GM03348 (cell line): ENCODE data around the gene ANKLE1.

Source experiments
- DNase-seq: peaks from one replicate; pipeline ENCODE4 v3.0.0; 2012; ENCODE audit warnings: low spot score

ANKLE1 gene

DNA sequence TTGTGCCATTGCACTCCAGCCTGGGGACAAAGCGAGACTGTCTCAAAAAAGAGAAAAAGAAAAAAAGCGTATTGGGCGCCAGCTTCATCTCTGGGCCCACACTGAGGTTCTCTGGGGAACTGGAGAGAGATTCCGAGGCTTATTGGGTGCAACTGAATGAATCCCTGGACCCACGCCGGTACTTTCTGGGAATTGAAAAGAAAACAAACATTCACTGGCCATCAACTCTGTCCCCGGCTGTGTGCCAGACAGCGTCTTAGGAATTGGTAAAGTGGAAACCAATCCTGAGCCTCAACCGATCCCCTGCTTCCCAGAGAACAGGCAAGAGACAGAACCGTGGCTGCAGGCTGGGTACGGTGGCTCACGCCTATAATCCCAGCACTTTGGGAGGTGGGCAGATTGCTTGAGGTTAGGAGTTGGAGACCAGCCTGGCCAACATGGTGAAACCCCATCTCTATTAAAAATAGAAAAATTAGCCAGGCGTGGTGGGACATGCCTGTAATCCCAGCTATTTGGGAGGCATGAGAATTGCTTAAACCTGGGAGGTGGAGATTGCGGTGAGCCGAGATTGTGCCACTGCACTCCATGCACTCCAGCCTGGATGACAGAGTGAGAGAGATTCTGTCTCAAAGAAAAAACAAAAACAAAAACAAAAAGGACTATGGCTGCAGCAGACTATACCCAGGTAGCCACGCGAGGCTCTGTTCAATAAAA, 44.3 kb downstream of the ANKLE1 start:
- DNase-seq: no peak

DNA sequence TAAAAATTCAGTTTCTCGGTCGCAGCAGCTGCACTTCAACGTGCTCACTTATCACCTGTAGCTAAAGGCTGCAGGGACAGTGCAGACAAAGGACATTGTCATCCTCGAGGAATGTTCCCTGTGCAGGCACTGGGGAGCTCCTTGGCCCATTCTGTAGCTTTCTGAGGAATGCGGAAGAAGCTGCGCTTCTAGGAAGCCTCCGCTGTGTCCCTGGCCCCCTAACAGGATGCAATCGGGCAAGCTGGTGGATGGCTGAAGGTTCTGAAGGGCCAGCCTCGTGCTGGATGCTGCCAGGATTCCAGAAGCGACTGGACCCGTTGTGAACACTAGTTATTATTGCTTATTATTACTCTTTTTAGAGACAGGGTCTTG, 44.9 kb downstream of the ANKLE1 start:
- DNase-seq: no peak

DNA sequence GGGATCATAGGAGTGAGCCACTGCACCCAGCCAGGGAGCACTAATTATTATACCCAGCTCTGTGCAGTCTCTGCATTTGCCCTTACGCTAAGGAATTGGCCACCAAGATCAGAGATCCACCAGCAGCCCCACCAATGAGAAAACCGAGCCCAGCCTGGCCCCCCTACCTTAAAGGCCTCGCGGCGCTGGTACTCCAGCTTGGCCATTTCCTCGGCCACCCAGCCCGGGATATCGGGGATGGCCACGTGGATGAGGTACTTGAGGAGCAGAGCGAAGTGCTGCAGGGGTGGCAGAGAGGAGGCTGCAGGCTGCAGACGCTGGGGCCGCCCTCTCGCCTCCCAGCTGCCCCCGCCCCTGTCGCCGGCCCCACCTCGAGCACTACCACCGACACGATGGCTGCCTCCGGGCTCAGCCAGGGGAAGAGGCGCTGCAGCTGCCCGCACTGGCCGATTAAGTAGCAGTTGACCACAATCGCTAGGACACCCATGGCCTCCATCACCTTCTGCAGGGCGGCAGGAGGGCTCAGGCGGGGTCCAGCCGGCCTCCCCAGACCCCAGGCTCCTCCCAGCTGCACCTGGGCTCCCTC, 45.5 kb downstream of the ANKLE1 start:
- no peak for DNase-seq

DNA sequence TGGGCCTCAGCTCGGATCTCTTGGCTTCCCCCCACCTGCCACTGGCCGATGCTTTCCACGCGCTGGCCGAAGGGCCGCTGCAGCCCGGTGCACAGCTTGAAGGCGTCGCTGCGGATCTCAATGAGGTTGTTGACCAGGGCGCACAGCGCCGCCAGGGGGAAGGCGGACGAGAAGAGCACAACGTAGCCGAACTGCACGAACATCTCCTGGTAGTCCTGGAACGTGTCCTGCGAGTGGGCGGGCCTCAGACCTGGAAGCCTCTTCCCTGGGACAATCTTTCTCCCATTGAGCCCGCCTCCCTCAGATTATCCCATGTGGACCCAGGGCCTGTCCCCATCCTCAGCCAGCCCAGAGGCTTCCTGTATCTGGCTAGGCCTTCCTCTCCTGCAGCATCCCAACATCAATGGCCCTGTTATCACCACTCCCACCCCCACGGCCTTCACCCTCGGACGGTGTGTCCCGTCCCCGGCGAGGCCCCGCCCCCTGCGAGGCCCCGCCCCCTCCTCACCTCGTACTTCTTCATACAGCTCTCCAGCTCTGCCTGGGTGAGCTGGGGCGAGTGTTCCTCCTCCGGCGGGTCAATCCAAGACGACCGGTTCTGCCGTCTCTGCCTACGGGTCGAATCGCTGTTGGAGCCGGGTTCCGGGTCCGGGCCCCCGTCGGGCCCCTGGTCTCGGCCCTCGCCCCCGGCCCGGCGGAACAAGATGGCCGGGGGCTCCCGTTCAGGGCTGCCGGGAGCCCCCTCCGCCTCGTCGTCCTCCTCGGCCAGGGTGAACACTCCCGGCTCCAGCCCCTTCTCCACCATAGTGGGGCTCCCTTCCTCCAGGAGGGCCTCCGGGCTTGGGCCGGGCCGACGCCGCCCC, 46.2 kb downstream of the ANKLE1 start:
- DNase-seq: peak; percentile 37

DNA sequence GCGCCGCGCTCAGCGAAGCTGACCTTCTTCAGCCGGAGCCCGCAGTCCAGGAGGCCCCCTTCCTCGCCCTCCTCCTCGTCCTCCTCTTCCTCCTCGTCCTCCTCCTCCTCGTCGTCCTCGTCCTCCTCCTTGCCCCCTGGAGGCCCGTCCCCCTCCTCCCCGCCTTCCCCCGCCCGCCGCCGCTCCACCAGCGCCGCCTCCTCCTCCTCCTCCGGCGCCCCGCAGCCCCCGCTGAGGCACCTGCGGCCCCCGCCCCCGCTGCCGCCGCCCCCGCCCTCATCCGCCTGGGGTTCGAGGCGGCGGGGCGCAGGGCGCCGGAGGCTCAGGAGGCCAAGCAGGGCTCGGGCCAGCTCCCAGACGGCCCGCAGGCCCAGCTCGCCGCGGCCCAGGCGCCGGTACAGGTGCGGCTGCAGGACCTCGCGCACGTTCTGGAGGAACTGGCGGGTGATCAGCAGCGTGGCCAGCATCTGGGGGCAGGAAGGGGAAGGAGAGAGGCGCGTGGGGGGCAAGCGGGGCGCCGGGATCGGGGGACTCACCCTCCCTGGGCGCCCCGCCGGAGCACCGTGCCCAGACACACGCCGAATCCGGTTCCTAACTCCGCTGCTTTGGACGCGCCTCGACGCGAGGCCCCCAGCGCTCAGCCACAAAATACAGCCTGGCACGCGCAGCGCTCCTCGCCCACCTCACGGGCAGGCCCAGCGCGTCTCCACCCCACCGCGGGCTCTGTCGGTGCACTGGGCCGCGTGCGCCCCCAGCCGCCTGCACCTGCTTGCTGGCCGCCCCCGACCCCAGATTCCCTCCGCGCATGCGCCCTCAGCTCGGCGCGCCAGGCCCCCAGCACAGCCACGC, 47.0 kb downstream of the ANKLE1 start:
- no peak for DNase-seq

DNA sequence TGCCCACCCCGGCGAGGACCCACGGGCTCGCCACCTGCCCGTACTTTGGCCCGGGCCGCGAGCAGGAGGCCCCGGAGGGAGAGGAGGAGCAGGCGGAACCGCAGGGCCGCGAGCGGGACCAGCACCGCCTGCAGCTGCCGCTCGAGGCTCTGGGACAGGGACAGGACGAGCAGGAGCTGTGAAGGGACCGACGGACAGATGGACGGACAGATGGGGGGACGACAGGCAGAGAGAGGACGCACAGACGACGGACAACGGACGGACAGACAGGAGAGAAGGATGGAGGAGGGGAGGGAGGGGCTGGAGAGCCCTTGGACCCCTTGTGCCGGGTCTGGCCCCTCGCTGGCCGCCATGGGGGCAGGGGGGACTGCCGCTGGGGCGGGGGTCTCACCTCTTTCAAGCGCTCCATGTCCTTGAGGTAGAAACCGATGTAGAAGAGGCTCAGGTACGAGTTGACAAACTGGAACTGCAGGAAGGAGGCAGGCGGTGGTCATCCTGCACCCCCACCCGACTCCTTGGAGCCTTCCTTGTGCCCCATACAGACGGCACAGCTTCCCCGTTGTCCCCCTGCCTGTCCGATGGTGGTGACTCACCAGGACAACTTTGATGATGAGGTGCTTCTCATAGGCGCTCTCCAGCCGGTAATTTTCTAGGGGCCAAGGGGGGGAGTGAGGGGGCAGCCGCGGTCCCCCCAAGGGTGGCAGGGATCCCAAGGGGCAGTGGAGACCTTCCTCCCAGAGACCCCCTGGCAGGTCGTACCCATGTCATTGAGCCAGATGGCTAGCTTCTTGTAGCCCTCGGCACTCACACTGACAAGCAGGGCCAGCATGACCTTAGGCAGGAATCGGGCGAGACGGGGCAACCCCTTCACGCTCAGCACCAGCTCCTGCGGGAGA, 47.9 kb downstream of the ANKLE1 start:
- no peak for DNase-seq

DNA sequence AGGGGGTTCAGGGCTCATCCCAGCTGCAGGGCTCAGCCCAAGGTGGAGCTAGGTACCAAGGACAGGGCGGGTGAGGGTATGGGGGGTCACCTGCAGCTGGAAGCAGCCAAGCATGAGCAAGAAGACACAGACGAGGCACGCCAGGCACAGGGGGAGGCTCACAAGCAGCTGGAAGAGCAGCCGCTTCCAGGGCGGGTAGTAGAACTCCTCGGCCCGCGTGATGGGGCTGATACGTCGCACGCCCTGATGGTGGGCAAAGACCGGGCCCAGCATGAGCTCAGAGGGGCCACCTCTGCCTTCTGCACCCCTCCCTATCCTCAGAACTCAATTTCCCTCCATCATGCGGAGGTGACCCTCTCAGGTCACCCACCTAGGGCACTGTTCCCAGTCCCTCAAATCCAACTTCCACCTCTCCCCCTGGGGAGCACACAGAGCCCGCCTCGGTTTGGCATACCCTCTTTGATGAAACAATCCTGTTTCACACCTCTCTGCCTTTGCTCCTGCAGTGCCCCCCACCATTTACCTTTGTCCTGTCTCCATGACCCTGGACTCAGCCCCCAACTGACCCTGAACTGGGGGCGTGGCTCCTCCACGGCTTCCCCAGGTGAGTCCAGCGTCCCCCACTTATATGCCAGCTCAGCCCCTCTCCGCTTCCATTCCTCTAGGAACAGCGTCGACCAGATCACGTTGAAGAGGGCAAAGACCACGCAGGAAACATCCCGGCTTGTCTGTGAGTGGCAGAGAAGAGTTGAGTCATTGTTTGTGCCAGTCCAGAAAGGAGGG, 48.8 kb downstream of the ANKLE1 start:
- DNase-seq: no peak

DNA sequence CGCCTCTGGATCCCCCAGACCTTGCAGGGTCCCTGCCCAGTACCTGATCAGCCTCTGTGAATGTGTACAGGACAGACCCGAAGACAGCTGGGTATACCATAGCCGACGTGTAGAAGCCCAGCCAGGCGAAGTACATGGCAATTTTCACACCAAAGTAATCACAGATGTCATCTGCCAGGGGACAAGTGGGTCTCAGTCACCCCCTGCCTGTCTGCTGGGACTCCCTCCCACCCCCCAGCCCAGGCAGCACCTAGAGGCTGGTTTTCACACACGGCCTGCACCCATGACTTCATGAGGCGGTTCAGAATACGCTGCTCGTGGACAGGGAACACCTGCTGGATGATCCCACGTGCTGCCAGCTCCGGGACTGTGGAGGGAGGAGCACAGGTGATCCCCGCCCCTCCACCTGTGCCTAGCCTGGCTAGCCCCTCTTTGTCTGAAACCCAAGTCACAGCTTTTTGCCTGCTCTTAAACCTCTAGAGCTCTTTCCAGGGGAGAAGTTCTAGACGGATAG, 49.4 kb downstream of the ANKLE1 start:
- no peak for DNase-seq

DNA sequence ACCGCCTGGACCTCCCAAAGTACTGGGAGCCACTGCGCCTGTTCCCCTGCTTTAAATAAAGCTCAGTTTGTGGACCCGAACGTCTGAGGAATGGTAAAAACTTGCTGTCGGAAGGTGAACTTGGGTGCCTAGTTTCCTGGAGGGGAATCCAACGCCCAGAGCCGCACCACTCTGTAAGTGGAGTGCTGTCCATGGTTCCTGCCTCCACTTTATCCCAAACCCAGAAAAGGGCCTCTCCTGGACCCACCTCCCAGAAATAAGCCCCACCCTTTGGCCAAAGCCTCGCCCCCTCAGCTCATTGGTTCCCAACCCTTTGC, 50.6 kb downstream of the ANKLE1 start:
- no peak for DNase-seq

DNA sequence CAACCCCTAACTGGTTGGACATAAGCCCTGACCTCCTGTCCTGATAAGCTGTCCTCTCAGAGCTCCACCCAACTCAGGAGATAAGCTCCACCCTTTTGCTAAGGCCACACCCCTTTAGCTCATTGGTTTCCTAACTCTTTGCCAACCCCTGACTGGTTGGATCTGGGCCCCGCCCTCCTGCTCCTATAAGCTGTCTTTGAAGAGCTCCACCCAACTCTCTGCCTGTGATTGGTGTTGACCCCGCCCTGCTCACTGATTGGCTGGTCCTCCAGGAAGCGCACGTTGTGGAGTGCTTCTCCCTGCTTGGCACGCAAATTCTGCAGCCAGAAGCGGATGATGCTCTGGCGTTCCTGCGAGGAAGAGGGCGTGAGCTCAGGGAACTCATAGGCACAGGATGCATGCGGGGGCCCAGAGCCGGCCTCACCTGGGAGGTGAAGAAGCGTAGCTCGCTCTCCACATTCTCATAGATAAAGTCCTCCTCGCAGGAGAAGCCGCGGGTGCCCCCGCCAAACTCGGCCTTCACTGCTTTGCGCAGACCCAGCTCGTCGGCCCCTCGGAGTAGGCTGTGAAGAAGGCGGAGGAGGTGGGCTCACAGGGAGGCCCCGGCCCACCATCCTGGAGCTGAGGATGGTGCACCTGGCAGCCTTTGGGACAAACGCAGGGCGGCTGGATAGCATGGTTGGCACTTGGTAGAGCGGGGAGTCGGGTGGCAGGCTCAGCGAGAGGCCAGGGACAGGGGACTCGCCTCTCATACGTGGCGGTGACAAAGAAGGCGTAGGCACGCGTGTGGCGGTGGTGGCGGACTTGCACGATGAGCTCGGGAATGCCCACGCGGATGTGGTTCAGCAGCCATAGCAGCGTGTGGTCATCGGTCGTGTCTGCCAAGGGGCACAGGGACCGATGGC, 51.2 kb downstream of the ANKLE1 start:
- no peak for DNase-seq

DNA sequence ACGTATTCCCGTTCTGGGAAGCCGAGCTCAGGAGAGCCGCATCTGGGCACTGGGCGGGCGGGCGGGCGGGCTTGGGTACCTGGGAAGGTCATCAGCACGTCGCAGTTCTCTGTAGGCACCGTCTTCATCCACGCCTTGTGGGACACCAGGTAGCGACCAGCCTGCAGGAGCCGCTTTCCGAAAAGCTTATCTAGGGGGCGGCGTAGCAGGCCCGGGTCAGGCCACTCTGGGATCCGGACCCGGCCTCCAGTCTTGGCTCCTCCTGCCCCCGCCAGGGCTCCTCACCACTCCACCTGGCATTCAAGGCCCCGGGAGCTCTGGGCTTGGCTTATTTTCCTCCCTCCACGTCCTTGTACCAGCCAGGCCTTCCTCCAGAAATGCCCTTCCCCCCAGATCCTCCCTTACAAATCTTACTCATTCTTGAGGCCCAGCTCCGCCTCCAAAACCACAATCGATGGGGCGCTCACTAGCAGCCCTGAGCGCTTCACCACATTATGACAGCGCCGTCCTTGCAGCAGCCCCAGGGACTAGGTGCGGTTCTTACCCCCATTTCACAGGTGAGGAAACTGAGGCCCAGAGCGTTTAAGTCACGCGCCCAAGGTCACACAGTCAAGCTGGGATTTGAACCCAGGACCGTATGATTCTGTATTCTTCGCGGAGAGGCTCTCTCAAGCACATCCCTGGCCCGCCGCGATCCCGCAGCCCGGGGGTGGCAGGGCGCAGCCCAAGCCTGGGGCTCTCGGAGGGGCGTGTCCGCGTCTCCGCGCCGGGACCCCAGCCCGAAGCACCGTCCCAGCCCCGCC, 52.1 kb downstream of the ANKLE1 start:
- DNase-seq: peak; percentile 83

DNA sequence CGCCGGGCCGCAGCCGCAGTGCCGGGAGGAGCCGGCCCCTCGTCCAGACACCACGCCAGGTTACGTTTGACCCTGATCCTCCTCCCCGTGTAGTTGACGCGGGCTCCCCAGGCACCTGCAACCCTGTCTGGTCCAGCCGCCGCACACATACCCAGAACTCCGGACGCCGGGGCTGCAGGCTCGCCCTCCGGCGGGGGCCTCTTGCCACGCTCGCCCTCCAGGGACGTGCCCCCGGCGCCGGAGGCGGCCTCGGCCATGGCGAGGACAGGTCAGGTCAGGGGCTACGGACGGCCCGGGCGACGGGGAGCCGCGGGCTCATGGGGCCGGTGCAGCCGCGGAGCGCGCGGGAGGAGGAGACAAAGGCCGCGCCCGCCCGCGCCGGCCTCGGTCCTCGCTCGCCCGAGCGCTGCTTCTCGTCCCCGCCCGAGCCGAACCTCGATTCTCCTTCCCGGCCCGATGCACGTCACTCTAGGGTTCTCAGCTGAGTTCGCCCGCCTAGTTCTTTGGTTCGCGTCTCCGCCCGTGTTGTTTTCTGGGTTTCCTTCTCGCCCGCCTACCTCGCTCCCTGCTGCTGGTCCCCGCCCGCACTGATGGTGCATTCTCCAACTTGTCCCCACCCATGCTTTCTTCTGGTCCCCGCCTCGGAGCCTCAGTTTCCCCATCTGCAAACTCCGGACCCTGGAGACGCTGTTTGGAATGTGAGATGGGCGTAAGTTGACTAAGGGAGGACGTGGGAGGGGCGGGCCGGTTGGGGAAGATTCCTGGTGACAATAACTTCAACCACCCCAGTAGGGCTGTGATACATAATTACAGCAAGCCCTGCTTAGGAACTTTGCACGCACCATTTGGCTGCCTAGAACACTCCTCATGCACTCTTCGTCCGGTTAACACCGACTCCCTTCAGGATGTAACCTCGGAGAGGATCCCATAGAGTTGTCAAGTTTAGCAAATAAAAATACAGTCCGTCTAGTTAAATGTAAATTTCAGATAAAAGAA, 53.0 kb downstream of the ANKLE1 start, which contains the start of gene ANO8:
TSS of gene ANO8 (minus strand) at position 442 of the 996 bp plus-strand sequence. CDS start at position 257, 185 bp downstream.
- peak; percentile 96 for DNase-seq

DNA sequence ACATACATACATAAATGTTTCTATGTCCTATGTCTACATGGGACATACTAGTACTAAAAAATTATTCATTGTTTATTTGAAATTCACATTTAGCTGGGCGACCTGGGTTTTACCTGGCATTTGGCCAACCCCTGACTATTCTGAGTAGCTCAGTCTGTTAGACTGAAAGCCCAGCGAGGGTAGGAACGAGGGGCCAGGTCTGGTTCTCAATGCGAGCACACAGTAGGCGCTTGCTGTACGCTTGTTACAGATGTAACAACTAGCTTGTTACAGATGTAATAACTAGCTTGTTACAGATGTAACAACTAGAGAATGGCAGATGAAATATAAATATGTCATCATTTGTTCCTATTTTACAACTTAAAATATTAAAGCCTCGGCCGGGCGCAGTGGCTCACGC, 53.9 kb downstream of the ANKLE1 start:
- no peak for DNase-seq
